Upper lobe of left lung (tissue), 4 donors: Measurements from ENCODE around the gene GRB10.

Source experiments
- CTCF ChIP-seq, 6 experiments: fragments of 450-650 bp in 4 of 6; fragments of 200-600 bp in 2 of 6; sonication (generic) in 2 of 6; IDR thresholded peaks; one replicate each; pipeline ENCODE4 v1.5.1; 2016 to 2019; ENCODE audit warnings: antibody characterized with exemption in 6 of 6
- POLR2A ChIP-seq, 4 donors: fragments of 450-650 bp; IDR thresholded peaks; one replicate each; pipeline ENCODE4 v1.5.1; 2016 to 2017; ENCODE audit warnings: antibody characterized with exemption in 4 of 4, mild to moderate bottlenecking in 2 of 4
- POLR2AphosphoS5 ChIP-seq, 2 donors: sonication (generic); formaldehyde crosslinking; IDR thresholded peaks; one replicate each; pipeline ENCODE4 v1.5.1; 2017; ENCODE audit warnings: antibody characterized with exemption in 2 of 2

GRCh38 chr7:50695026-50695425 lies 87.7 kb downstream of the GRB10 start:
- TF ChIP-seq POLR2AphosphoS5 (IDR thresholded peaks at IDR 0.05): no peak
- no peak for TF ChIP-seq CTCF (IDR thresholded peaks at IDR 0.05)
- no peak for TF ChIP-seq POLR2A (IDR thresholded peaks at IDR 0.05)
